ENCODE data around the gene ZBTB17.
"Not testable (repeated sequence)": the region's sequence is repeated elsewhere in the genome, so short reads cannot be mapped to it uniquely, and the experiment has no call there.

Gene ZBTB17

DNA sequence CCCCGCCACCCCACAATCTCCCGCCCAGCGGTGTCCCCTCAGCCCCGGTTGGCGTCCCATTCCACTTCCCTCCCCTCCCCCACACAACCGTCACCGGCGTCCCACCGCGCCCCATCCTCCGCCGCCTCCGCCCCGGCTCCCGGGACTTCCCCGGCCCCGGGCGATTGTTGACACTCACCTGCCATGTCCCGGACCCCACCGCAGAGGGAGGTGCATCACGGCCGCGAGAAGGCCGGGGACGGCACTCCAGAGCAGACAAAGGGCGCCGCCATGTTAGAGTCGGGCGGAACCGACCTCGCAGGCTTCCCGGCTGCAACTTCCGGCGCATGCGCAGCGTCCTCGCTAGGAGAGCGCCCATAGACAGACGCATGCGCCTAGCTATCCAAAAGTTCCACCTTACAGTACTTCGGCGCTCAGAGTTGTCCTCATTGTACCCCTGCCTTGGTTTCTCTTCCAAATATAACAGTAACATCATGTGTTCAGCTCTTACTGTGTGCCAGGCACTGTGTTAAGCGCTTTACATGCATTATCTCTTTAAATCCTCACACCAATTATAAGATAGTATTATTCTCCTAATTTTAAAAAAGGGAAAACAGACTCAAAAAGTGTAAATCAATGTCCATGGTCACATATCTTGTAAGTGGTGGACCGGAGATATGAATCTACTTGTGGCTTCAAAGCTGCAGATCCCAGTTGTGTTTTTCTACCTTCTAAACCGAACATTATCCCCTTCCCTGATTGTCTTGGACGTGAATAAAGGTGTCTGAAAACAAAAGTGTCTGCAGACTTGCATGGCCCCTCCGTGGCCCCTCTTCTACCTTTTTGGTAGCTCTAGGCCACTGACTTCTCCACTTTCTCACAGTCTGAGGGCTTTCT is at the start of gene ZBTB17:
TSS of gene ZBTB17 (minus strand) at position 297 of the 876 bp plus-strand sequence. CDS start 27,606 bp downstream, outside the sequence.
- peak; percentile 93 for DNase-seq (ENCODE audit: low read depth)
- TF ChIP-seq, protein P1, sequence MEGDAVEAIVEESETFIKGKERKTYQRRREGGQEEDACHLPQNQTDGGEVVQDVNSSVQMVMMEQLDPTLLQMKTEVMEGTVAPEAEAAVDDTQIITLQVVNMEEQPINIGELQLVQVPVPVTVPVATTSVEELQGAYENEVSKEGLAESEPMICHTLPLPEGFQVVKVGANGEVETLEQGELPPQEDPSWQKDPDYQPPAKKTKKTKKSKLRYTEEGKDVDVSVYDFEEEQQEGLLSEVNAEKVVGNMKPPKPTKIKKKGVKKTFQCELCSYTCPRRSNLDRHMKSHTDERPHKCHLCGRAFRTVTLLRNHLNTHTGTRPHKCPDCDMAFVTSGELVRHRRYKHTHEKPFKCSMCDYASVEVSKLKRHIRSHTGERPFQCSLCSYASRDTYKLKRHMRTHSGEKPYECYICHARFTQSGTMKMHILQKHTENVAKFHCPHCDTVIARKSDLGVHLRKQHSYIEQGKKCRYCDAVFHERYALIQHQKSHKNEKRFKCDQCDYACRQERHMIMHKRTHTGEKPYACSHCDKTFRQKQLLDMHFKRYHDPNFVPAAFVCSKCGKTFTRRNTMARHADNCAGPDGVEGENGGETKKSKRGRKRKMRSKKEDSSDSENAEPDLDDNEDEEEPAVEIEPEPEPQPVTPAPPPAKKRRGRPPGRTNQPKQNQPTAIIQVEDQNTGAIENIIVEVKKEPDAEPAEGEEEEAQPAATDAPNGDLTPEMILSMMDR (IDR thresholded peaks at IDR 0.05; ENCODE audit: insufficient read depth, low read depth, low read length, missing control alignments), result no peak
- H3K4me3 ChIP-seq (ENCODE audit: low read length), result peak within 1 kb of the TSS; percentile 72

- no peak overlapping the region for H3K4me3 ChIP-seq (ENCODE audit: low read length)
- TF ChIP-seq, protein P1 (IDR thresholded peaks at IDR 0.05; ENCODE audit: insufficient read depth, low read depth, low read length, missing control alignments), result no peak
- DNase-seq (ENCODE audit: low read depth), result no peak
Measured at GRCh38 chr1:16023050-16023653, 47.3 kb upstream of the ZBTB17 start.

DNA sequence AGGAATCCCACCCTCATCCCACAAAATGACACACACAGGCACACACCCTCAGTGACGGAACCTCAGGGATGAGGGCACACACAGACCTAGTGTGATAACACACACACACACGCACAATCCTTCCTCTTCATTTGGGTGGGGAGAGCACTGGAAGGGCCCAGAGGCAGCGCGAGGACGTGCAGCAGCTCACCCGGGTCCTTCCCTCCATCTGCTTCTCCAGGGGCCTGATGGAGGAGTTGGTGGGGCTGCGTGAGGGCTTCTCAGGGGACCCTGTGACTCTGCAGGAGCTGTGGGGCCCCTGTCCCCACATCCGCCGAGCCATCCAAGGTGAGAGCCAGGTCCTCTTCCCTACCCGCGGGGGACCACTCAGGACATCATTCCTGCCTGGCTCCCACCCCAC is 46.5 kb upstream of the ZBTB17 start:
- no peak overlapping the region for H3K4me3 ChIP-seq (ENCODE audit: low read length)
- DNase-seq (ENCODE audit: low read depth), result no peak
- TF ChIP-seq, protein P1 (IDR thresholded peaks at IDR 0.05; ENCODE audit: insufficient read depth, low read depth, low read length, missing control alignments), result no peak

GRCh38 chr1:16021681-16022080 is 45.8 kb upstream of the ZBTB17 start, which contains the start of gene CLCNKA:
Gene CLCNKA (plus strand): TSS chr1:16022036. CDS start chr1:16022620, 584 bp downstream.
- DNase-seq (ENCODE audit: low read depth), result no peak
- no peak within 1 kb of the TSS for H3K4me3 ChIP-seq (ENCODE audit: low read length)
- TF ChIP-seq, protein P1 (IDR thresholded peaks at IDR 0.05; ENCODE audit: insufficient read depth, low read depth, low read length, missing control alignments), result no peak

GRCh38 chr1:16020878-16021277 is 45.0 kb upstream of the ZBTB17 start:
- H3K4me3 ChIP-seq (ENCODE audit: low read length); DNase-seq (ENCODE audit: low read depth): not testable (repeated sequence)

- TF ChIP-seq, protein P1 (IDR thresholded peaks at IDR 0.05; ENCODE audit: insufficient read depth, low read depth, low read length, missing control alignments), result no peak
- DNase-seq (ENCODE audit: low read depth), result no peak
Measured at GRCh38 chr1:16020325-16020724, 44.4 kb upstream of the ZBTB17 start.

DNA sequence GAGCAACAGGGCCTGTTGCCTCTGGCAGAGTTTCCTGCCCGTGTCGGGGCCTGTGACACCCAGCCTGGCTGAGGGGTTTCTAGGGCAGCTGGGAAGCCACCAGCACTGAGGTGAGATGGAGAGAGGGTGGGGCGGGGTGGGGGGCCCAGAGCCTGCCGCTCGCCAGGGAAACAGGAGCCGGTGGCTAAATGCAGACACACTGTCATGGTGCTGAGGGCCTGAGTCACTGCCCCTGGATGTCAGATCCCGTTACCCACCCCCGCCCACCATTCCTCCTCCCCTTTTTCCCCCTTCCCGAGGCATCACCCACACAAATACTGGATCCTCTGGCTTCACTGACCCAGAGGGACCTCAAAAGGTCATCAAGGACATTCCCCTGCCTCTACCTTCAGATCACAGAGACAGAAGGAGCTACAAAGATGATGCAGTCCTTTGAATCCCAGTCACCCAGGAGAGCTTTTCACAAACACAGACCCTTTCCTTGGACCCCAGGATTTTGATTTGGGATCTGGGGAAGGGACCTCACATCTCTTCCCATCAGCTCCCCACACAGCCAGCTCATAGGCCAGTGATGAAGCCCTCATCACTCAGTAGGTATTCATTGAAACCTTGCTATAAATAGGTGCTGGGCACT is 43.9 kb upstream of the ZBTB17 start:
- no peak for DNase-seq (ENCODE audit: low read depth)
- H3K4me3 ChIP-seq (ENCODE audit: low read length), result no peak overlapping the region
- TF ChIP-seq, protein P1 (IDR thresholded peaks at IDR 0.05; ENCODE audit: insufficient read depth, low read depth, low read length, missing control alignments), result no peak

More at GRCh38 chr1:16020325-16020724, 44.4 kb upstream of the ZBTB17 start:
- no peak overlapping the region for H3K4me3 ChIP-seq (ENCODE audit: low read length)
